Pancreas (tissue), 10 donors: ENCODE results near the gene SDC4. TPM values are rescaled to one million over a fixed set of nuclear protein-coding genes. Genes with fewer than 3 reads are reported as not detected.

Experiments used
- ATAC-seq, 4 donors: fragments of 200-7000 bp; cut with Tn5 transposase; one replicate each; pipeline versions ENCODE4 v1.8.0 to v1.9.1; 2020; ENCODE audit warnings: mild to moderate bottlenecking in 4 of 4, moderate library complexity in 4 of 4
- DNase-seq, 6 donors: peaks; one replicate each; pipeline ENCODE4 v3.0.0-alpha.2; 2020
- FAIRE-seq: peaks from 2 replicates; lab custom pipeline; 2012; peaks lifted over from hg19 to GRCh38; lab: Jason Lieb, UNC
- H3K27ac ChIP-seq, 4 donors: fragments of 200-600 bp; sonication (generic); 1 replicate in 3 of 4; 2 replicates in 1 of 4; pipeline versions ENCODE4 v1.5.0 to v1.8.0; 2020
- H3K27me3 ChIP-seq, 4 donors: fragments of 200-600 bp; one replicate each; pipeline ENCODE4 v1.8.0; 2021
- H3K36me3 ChIP-seq, 3 donors: fragments of 200-600 bp; sonication (generic) in 1 of 3; one replicate each; pipeline versions ENCODE4 v1.5.0 to v1.8.0; 2020 to 2021
- H3K4me1 ChIP-seq, 3 donors: fragments of 200-600 bp; one replicate each; pipeline ENCODE4 v1.8.0; 2021
- H3K4me3 ChIP-seq, 4 donors: fragments of 200-600 bp; sonication (generic) in 2 of 4; one replicate each; pipeline versions ENCODE4 v1.5.0 to v1.8.0; 2020 to 2021
- H3K9me3 ChIP-seq, 4 donors: fragments of 200-600 bp; one replicate each; pipeline ENCODE4 v1.8.0; 2021
- WGBS, 2 donors: extraction: QIAGEN DNeasy Blood & Tissue Kit; methylation state at CpG; one replicate each; pipeline ENCODE4 v1.1.7; 2013; 5-methylcytosine and 5-hydroxymethylcytosine counted together
- intact Hi-C, 3 donors: fragments of 100-400 bp; cut with DNase I; formaldehyde crosslinking; loops; one replicate each; pipeline versions ENCODE4 v1.11.1 to v1.14.2; 2022
- polyA plus RNA-seq, 2 donors: library from polyadenylated mRNA; stranded (reverse); fragments of 200-250 nt; gene quantifications; one replicate each; pipeline ENCODE4 v1.2.3, GENCODE V29; 2013
- total RNA-seq, 6 donors: library from RNA; stranded (reverse); fragmentation: NEBNext Ultra II Directional in 4 of 6; extraction: Animal tissue kit (Norgen Biotek cat#: 25700) in 4 of 6; gene quantifications; one replicate each; pipeline versions ENCODE4 v1.2.1 to v1.2.4, GENCODE V29; 2021 to 2023
- TF ChIP-seq, protein P1 (sequence below), 4 donors: fragments of 200-600 bp; sonication (generic) in 3 of 4; IDR thresholded peaks; one replicate each; pipeline versions ENCODE4 v1.5.0 to v1.8.0; 2021; ENCODE audit warnings: antibody characterized with exemption in 4 of 4
- donor health status: healthy with polysubstance abuse.
- donor health status: DM: no; HTN: no; CAD: no; lungs with moderate emphysema.
- donor health status: DM: no; HTN: no; CAD: no.
- donor health status: control.
- donor health status: control.
- donor health status: Bipolar disorder and iron deficiency.
- donor health status: DM: yes; HTN: yes; CAD: no.
- donor health status: DM: no; HTN: no; CAD: no.
- donor health status: DM: no; HTN: no; CAD: no.
- donor health status: DM: yes; HTN: yes; CAD: no.

The SDC4 gene
- total and polyA plus RNA-seq, 8 donors, result 48.2 to 208 (median 55.0) TPM

DNA sequence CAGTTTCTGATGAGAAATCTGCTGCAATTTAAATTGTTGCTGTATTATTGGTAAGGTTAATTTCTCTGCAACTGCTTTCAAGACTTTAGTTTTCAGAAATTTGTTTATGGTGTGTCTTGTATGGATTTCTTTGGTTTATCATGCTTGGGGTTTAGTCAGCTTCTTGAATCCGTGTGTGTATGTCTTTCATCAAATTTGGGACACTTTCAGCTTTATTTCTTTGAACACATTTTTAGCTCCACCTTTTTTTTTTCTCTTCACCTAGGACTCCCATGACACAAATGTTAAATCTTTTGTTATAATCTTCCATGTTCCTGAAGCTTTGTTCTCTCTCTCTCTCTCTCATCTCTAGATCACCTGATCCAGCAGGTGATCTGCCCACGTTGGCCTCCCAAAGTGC, 43.3 kb upstream of the SDC4 start:
- intact Hi-C loops, result no loop called here
- DNase-seq, result no peak
- no peak for ATAC-seq
- WGBS, 2 donors, result 58 to 69% methylated on average over 2 of the region's 2 CpGs
- TF ChIP-seq, protein P1, sequence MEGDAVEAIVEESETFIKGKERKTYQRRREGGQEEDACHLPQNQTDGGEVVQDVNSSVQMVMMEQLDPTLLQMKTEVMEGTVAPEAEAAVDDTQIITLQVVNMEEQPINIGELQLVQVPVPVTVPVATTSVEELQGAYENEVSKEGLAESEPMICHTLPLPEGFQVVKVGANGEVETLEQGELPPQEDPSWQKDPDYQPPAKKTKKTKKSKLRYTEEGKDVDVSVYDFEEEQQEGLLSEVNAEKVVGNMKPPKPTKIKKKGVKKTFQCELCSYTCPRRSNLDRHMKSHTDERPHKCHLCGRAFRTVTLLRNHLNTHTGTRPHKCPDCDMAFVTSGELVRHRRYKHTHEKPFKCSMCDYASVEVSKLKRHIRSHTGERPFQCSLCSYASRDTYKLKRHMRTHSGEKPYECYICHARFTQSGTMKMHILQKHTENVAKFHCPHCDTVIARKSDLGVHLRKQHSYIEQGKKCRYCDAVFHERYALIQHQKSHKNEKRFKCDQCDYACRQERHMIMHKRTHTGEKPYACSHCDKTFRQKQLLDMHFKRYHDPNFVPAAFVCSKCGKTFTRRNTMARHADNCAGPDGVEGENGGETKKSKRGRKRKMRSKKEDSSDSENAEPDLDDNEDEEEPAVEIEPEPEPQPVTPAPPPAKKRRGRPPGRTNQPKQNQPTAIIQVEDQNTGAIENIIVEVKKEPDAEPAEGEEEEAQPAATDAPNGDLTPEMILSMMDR (IDR thresholded peaks at IDR 0.05), result no peak
- peaks cover 0 to 5% (median 0%) of the 10 kb centered on the region in 4 donors for H3K9me3 ChIP-seq
- H3K36me3 ChIP-seq, result no peaks in the 10 kb centered on the region
- no peak overlapping the region for H3K27ac ChIP-seq
- no peak for FAIRE-seq
- H3K27me3 ChIP-seq, result no peaks in the 10 kb centered on the region
- H3K4me3 ChIP-seq, result no peak overlapping the region
- no peaks in the 10 kb centered on the region for H3K4me1 ChIP-seq

DNA sequence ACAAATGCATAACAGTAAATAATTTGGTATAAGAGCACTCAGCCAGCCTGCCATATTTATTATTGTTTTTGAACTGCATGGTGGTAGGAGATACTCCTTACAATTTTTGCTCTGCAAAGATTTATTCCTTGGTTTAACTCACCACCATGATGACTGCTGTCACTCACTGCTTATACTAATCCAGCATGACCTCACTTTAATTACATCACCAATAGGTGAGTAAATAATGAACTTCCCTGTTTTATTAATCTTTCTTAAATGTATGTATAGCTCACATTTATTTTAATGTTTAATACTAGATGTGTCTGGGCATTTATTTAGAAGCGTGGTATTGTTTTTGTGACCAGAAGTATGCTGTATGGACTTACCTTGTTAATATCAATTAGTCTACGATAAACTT, 42.7 kb upstream of the SDC4 start:
- no peaks in the 10 kb centered on the region for H3K4me1 ChIP-seq
- TF ChIP-seq, protein P1 (IDR thresholded peaks at IDR 0.05), result no peak
- no peaks in the 10 kb centered on the region for H3K36me3 ChIP-seq
- 93 to 94% methylated on average over 2 of the region's 2 CpGs for WGBS, 2 donors
- DNase-seq, result no peak
- intact Hi-C loops, result no loop called here
- no peak for FAIRE-seq
- ATAC-seq, result no peak
- H3K27ac ChIP-seq, result no peak overlapping the region
- no peaks in the 10 kb centered on the region for H3K27me3 ChIP-seq
- no peak overlapping the region for H3K4me3 ChIP-seq
- H3K9me3 ChIP-seq, result peaks cover 0 to 5% (median 0%) of the 10 kb centered on the region in 4 donors

DNA sequence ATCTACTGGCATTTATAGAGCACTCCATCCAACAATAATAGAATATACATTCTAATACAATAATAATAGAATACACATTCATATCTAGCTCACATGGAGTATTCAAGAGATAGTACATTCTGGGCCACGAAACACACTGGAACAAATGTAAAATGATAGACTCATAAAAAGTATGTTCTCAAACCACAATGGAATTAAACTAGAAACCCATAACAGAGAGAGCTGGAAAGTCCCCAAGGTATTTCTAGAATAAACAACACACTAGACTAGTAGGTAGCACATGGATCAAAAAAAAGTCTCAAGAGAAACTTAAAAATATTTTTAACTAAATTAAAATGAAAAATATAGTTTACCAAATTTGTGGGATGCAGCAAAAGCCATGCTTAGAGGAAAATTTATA, 39.0 kb upstream of the SDC4 start:
- DNase-seq (no peak), FAIRE-seq (no peak), ATAC-seq (no peak)
- Histone ChIP-seq H3K27me3 (no peaks in the 10 kb centered on the region), H3K4me3 (no peak overlapping the region), H3K9me3 (peaks cover 0 to 5% (median 0%) of the 10 kb centered on the region in 4 donors), H3K4me1 (no peaks in the 10 kb centered on the region), H3K27ac (no peak overlapping the region), H3K36me3 (no peaks in the 10 kb centered on the region)
- 90 to 96% methylated on average over 1 of the region's 1 CpG for whole genome bisulfite sequencing, 2 donors
- TF ChIP-seq, protein P1 (IDR thresholded peaks at IDR 0.05), result no peak
- intact Hi-C loops, result no loop called here

DNA sequence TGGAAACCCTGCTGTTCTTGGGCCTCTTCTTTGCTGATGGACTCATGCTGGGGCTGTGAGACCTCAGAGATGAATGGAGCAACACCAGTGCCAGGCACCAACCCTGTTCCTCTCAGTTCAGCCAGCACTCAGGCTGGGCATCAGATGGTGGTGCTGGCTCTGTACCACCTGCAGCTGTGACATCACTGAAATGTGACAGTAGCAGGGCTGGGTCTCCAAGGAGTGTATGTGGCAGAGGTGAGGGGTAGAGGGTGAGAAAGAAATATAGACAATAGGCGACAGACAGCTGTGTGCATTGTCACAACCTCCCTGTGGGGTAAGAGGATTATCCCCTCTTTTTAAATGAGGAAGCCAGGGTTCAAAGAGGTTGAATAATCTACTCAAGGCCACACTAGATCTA, 30.0 kb upstream of the SDC4 start, which contains the start of gene TP53TG5:
Gene TP53TG5 (minus strand): TSS at position 135 of the 400 bp plus-strand sequence. CDS start 89 bp downstream, at position 46.
- Histone ChIP-seq H3K27ac (no peak within 1 kb of the TSS), H3K4me3 (no peak within 1 kb of the TSS)

DNA sequence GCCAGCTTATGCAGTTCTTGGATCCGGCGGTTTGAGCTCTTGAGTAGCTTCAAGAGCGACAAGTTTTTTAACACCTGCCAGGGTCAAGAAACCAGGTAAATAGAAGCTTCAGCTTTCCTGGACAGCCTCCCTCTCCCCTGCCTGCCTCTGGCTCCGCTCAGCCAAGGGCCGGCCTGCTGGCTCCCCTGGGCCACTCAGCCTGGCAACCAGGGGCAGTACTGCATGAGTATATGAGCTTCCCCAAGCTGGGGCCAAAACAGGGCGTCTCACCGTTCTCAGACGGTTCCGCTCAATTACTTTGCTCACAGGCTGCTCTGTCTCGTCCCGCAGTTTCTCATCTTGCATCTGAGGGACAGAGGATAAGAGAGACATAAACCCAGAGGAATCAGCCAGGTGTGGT, 29.0 kb upstream of the SDC4 start:
- no peaks in the 10 kb centered on the region for H3K36me3 ChIP-seq
- FAIRE-seq, result no peak
- no peaks in the 10 kb centered on the region for H3K27me3 ChIP-seq
- intact Hi-C loops, result no loop called here
- no peaks in the 10 kb centered on the region for H3K4me1 ChIP-seq
- H3K9me3 ChIP-seq, result no peaks in the 10 kb centered on the region
- WGBS, 2 donors, result 81 to 85% methylated on average over 11 of the region's 11 CpGs
- no peak for ATAC-seq
- DNase-seq, result no peak
- TF ChIP-seq, protein P1 (IDR thresholded peaks at IDR 0.05), result no peak
- no peak overlapping the region for H3K4me3 ChIP-seq
- no peak overlapping the region for H3K27ac ChIP-seq

More for the DNA sequence above, 30.0 kb upstream of the SDC4 start, which contains the start of gene TP53TG5:
- WGBS, 2 donors, result 84 to 90% methylated on average over 1 of the region's 1 CpG
- DNase-seq (no peak), ATAC-seq (no peak), FAIRE-seq (no peak)
- H3K4me1 ChIP-seq, result no peaks in the 10 kb centered on the region
- intact Hi-C loops, result no loop called here
- no peaks in the 10 kb centered on the region for H3K9me3 ChIP-seq
- H3K27me3 ChIP-seq, result no peaks in the 10 kb centered on the region
- H3K36me3 ChIP-seq, result no peaks in the 10 kb centered on the region
- TF ChIP-seq, protein P1 (IDR thresholded peaks at IDR 0.05), result no peak
